AG10803 (cell line): ENCODE results near the gene NPHP4.

Experiments used
- DNase-seq: peaks from one replicate; pipeline ENCODE4 v3.0.0; 2010; ENCODE audit warnings: low read depth
- H3K4me3 ChIP-seq: 2 replicates; pipeline ENCODE4 v1.5.1; 2011; ENCODE audit warnings: mild to moderate bottlenecking, low read length, control low read depth
- TF ChIP-seq, protein P1 (sequence below): conservative IDR thresholded peaks from 2 replicates; pipeline ENCODE4 v1.5.1; 2011; ENCODE audit warnings: mild to moderate bottlenecking, low read length, control low read depth, inconsistent platforms

Gene NPHP4

DNA sequence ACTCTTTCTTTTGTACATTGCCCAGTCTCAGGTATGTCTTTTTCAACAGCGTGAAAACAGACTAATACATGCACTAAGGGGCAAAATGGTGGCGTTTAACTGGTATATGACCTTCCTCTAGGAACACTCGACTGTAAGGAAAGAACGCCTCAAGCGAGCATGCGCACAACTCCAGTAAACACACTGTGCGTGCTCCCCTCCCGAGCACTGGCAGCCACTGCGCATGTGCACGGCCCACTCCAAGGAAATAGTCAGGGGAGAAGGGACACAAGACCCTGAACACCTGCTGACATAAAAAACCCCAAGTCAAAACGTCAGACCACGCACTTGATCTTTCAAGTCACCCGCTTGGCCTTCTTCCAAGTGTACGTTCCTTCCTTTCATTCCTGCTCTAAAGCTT lies 173.5 kb downstream of the NPHP4 start:
- no peak overlapping the region for H3K4me3 ChIP-seq
- DNase-seq = no peak
- TF ChIP-seq, protein P1, sequence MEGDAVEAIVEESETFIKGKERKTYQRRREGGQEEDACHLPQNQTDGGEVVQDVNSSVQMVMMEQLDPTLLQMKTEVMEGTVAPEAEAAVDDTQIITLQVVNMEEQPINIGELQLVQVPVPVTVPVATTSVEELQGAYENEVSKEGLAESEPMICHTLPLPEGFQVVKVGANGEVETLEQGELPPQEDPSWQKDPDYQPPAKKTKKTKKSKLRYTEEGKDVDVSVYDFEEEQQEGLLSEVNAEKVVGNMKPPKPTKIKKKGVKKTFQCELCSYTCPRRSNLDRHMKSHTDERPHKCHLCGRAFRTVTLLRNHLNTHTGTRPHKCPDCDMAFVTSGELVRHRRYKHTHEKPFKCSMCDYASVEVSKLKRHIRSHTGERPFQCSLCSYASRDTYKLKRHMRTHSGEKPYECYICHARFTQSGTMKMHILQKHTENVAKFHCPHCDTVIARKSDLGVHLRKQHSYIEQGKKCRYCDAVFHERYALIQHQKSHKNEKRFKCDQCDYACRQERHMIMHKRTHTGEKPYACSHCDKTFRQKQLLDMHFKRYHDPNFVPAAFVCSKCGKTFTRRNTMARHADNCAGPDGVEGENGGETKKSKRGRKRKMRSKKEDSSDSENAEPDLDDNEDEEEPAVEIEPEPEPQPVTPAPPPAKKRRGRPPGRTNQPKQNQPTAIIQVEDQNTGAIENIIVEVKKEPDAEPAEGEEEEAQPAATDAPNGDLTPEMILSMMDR = no peak

DNA sequence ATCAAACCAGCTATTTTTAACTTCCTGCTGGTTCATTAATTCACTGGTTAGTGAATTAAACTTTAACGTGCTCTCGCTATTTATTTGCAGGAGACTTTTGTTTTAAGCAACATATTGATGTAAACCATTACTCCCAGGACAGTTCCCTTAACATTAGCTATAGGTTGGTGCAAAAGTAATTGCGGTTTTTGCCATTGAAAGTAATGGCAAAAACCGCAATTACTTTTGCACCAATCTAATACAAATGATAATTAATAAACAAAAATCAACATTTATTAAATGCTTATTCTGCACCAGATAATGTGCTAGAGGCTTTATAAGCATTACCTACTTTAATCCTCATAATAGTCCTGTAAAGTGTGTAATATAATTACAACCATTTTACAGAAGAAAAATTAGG lies 176.5 kb downstream of the NPHP4 start:
- DNase-seq = no peak
- TF ChIP-seq, protein P1 = no peak
- H3K4me3 ChIP-seq = no peak overlapping the region

DNA sequence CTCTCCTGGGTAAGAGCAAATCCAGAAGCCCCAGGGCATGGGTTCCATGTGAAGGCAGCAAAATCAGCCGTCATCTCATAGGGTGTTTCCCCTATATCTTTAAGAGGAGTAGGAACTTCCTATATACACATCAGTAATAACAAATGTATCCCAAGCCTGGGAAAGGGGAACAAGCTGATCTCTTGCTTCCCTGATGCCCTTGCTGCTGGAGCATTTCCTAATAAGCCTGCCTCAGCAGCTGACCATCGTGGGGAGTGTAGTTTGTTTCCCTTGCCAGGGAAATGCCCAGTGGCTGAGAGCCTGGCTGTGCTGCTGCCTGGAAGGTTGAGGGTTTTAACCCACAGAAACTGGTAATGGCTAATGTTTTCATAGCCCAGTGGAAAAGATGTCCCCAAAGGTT lies 177.0 kb downstream of the NPHP4 start:
- TF ChIP-seq, protein P1 = no peak
- DNase-seq = no peak
- H3K4me3 ChIP-seq = no peak overlapping the region

DNA sequence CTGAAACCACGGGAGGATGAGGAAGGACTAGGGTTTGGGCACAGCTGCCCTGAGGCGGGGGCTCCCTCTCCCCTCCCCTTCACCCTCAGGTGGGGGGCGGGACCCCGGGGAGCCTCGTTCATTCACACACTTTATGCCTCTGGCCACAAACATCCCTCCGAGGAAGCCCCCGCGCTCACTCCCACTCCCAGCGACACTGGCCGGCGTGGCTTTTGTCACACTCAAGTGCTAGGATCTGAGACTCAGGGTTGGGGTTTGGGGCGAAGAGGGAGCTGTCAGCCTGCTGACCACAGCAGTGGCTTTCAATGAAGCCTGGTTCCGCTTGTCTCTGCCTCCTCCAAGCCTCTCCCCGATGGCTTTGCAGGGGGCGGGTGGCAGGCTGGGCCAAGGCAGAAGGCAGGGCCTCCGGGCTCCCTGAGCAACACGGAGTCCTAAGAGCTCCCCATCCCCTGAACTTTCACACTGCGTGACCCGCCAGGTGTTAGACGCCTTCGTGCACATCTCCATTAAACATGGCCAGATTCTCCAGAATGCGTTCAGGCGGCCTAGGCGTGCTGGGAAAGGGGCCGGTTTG lies 178.1 kb downstream of the NPHP4 start:
- DNase-seq = no peak
- H3K4me3 ChIP-seq = no peak overlapping the region
- TF ChIP-seq, protein P1 = no peak

DNA sequence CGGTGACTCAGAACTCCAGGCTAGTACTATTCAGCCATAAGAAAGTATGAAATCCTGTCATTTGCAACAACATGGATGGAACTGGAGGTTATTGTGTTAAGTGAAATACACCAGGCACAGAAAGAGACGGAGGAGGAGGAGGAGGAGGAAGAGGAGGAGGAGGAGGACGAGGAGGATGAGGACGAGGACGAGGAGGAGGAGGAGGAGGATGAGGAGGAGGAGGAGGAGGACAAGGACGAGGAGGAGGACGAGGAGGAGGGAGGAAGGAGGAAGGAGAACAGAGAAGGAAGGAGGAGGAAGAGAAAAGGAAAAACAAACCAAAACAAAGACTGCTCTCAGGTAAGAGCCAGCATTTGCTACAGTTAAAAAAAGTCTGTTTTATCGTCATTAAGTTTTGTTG lies 178.7 kb downstream of the NPHP4 start:
- no peak for DNase-seq
- no peak overlapping the region for H3K4me3 ChIP-seq
- TF ChIP-seq, protein P1 = no peak
